SKM-1 (cell line): ENCODE data around the gene CHST15.

Experiments used
- DNase-seq: peaks from one replicate; lab custom pipeline; 2025; ENCODE audit not compliant: unreplicated experiment; lab: John Stamatoyannopoulos, UW

The CHST15 gene

DNA sequence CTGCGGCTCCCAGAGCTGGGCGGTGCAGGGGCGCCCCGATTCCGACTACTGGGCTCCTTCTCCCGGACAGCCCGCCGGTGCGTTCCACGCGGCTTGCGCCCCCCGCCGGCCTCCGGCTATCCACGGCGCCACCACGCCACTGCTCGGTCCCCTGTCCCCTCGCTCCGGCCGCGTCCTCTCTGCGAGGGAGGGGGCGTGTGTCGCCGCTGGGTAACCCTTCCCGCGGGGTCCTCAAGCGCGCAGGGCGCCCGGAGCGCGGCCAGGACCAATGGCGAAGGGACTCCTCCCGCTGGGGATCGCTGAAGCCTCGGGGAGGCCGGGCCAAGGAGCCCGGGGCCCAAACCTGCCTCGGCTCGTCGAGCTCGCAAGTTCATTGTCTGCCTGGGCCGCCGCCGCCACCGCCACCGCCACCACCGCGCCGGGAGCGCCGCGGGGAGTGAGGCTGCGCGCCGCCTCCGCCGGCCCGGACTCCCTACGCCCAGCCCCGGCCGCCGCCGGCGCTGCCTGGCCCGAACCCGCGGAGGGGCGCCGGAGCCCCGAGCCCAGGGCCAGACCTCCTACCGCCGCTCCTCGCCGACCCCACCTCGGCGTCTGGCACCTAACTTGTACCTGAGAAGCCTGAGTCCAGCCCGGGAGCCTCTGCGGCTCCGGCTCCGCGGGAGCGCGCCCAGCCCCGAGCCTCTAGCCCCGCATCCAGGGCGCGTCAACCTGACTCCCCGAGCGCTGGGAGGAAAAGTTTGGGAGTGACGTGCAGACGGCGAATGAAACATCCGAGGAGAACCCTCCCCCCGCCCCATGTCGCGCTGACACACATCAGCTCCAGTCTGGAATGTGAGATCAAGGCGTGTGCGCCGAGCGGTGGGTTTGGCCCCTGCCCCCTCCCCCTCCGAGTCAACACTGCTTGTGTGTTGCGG is at the start of gene CHST15:
TSS of gene CHST15 (minus strand) at position 739 of the 914 bp plus-strand sequence. CDS start 47,386 bp downstream, outside the sequence.
- no peak for DNase-seq

DNA sequence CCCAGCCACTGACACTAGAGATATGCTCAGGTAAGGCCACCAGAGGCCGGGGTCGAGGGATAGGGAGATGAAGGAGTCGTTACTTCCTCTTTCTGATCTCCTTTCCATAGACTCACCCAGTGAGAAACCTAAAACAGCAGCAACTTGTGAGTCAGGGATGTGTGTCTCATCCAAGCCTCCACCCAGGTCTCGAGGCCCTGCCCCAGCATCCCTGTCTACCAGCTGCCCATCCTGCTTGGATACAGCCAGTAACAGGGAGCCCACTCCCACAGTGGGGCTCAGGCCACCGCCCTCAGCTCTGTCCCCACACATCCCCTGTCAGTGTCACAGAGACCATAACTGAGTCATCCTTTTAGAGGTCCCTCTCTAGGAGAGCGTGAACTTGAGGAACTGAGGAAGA is 49.6 kb upstream of the CHST15 start:
- no peak for DNase-seq

DNA sequence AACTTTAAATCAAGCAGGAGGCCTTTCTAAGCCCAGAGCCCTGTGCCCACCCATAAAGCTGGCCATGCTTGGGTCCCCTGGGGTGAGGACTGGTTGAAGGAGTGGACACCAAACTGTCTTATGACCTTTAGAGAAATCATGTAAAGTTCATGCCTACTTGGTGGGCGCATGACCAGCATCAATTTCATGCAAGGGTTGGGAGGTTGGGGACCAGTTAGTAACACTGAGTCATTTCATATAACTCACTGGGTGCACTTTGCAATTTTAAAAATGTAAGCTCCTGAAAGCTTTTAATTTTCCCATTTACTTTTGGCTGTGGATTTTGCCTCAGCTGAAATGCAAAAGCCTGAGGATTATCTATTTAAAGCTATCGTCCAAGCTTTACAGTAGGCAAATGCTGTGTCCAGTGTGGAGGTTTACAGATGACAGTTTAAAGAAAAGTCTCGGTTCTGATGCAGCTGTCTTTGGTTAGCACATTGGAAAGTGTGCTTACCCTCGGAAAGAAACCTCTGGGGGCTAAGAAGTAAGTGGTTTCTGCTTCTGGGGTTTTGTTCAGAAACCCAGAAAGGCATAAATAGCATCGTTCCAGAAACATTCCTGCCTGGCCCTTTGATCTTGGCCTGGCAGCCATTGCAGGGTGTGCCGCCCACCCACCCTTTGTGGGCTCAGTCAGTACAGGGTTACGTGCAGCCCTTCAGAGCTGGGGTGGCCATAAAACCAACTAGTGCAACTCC is 48.8 kb upstream of the CHST15 start:
- DNase-seq = no peak

DNA sequence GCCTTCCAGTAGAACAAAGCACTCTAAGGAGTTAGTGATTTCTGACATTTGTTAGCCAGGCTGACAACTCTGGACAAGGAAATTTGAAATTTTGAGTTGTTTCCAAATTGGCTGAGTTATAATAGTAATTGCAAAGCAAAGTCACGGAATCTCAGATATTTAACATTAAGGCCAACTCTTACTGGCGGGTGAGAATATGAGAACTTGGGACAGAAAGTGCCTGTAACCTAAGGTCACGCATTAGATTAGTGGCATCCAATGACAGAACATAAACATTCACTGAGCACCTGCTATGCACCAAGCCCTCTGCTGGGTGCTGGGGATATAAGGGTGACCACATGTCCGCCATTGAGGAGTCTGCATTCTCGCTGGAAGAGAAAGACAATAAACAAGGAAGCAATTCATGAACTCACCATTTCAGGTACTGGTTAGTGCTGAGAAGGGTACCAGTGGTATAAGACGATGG is 45.5 kb upstream of the CHST15 start:
- no peak for DNase-seq

DNA sequence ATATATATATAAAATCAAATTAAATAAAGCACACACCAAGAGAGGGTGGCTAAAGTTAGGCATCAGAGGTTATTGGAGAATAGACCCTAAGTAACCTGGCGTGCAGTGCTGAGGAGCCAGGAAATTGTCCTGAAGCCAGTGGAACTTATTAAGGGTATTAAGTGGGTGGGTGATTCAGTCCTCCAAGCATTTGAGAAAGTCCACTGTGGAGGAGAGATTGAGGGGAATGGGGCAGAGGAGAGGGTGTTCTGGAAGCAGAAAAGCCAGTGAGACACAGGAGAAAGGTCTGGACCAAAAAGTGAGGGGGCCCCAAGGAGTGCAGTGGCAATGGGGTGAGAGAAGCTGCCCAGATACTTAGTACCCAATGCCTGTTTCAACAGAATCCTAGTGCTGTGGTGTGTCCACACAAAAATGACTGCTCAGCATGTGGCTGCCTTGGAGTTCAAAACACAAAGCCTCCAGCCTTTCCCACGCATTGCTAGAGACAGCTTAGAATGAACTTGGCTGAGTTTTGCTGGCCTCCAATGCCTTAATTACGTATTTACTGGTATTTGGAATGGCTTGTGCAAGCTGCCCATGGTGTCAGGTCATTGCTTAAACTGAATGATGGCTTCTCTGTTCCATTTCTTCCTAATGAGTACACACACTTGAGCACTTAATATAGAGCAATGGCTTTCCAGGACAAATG is 44.9 kb upstream of the CHST15 start:
- no peak for DNase-seq

- DNase-seq = no peak
These were observed 41.0 kb upstream of the CHST15 start for GRCh38 chr10:124134251-124134893.

GRCh38 chr10:124132876-124133275 is 39.5 kb upstream of the CHST15 start:
- no peak for DNase-seq

DNA sequence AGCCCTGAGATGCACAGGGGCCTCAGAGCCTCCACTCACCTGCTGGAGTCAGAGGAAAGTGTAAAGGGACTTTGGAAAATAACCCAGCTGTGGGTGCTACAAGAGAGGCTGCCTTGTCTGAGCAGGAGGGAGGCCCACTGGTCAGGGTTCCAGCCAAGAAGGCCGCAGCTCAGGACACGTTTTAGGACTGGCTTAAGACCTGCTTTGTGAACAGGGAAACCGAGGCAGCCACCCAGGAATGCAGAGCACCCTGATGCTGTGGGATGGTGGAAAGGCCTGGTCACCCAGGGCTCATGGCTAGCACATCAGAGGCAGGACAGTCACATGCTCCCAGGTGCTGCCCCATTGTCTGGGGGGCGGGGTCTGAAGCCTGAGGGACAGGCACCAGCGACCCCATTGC is 38.9 kb upstream of the CHST15 start:
- no peak for DNase-seq

DNA sequence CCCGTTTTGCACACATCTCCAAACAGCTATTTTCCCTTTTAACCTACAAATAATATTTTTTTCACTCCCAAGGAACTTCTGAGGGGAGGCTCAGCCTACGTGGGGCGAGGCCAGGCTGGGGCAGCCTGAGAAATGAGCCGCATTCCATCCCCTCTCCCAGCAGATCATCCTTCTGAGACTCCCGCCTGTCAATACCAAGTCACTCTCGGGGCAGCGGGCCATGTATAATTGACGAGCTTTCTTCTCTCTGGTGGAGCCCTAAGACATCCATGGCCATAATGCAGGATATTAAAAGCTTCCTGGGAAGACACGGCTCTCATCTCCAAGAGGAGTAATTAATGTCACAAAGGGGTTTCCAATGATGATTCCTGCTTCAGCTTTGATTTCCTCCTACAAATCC is 37.8 kb upstream of the CHST15 start:
- no peak for DNase-seq

DNA sequence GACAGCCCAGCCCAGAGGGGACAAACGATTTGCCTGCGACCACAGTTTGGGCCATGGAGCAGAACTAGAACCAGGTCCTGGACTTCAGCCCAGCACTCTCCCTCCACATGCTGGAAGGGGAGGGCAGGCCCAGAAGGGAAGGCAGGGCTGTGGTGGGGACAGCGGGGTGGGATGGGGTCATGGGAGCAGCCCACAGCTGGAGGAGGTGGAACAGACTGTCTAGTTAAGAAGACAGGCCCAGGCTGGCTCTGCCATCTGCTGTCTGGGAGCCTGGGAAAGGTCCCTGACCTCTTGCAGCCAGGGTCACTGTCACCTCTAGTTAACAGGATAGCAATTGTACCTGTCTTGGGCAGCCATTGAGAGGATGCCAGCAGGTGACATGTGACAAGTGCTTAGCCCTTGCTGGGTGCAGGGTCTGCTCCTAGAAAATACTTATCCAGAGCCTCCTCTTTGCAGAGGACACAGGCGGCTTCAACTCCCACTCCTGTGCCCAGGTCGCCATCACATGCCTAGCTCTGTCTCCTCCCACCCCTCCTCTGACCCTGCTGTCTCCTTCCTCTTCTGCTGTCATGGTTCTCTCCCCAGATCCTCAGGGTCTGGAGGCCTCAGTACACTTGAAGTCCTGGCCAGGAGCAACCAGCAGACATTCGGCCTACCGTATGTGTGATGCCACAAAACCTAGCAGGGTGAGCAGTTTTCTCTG is 37.0 kb upstream of the CHST15 start:
- no peak for DNase-seq

GRCh38 chr10:124129471-124129870 is 36.1 kb upstream of the CHST15 start:
- no peak for DNase-seq

GRCh38 chr10:124128811-124129145 is 35.4 kb upstream of the CHST15 start:
- no peak for DNase-seq

DNA sequence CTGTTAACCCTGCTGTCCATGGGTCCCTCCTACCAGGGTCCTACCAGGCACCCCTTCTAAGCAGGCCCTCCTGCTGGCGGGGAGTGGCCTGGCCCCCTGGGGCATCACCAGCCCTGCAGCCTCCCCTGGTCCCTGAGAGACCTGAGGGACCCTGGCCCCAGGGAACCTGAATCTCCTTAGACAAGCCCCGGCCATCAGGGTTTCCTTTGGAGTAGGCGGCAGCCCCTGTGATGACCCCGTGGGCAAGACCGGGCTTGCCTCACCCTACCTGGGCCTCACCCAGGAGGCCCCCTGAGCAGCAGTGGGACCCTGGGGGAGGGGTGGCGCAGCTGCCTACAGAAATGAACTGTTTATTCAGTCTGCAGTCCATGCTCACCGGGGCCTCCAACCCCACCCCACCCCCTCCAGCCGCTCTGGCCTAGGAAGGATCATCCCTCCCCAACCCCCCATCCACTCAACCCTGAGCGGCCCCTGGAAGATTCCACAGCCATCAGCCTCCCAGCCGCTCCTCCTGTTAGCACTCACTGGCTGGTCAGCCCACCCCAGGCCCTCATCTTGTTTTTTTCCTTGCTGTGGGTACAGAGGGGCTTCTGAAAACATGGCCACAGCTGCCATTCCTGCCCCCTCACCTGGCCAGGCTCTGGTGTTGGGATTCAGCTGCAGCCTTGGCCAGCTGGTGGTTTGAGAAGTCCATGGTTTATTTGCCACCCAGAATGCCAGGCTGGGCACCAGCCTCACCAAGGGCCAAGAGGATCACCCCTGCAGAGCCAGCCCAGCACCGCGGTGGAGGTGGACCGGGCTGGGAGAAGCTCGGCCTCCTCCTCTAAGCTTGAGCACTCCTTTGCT is 34.8 kb upstream of the CHST15 start:
- no peak for DNase-seq

- DNase-seq = no peak
These were observed 34.2 kb upstream of the CHST15 start for GRCh38 chr10:124127563-124127962.

DNA sequence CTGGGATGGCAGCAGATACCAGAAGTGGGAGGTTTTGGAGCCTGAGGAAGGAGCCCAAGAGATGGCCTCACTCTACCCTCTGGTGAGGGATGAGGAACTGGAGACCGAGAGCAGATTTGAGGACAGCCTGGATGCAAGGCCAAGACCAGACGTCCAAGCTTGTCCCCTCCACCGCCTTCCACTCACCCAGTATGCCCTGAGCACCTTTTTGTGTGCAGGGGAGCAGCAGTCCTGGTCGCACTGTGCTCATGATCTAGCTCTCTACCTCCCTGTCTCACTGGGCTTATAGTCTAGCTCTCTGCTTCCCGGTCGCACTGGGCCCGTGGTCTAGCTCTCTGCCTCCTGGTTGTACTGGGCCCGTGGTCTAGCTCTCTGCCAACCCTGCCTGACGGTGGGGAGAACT is 33.6 kb upstream of the CHST15 start:
- no peak for DNase-seq

DNA sequence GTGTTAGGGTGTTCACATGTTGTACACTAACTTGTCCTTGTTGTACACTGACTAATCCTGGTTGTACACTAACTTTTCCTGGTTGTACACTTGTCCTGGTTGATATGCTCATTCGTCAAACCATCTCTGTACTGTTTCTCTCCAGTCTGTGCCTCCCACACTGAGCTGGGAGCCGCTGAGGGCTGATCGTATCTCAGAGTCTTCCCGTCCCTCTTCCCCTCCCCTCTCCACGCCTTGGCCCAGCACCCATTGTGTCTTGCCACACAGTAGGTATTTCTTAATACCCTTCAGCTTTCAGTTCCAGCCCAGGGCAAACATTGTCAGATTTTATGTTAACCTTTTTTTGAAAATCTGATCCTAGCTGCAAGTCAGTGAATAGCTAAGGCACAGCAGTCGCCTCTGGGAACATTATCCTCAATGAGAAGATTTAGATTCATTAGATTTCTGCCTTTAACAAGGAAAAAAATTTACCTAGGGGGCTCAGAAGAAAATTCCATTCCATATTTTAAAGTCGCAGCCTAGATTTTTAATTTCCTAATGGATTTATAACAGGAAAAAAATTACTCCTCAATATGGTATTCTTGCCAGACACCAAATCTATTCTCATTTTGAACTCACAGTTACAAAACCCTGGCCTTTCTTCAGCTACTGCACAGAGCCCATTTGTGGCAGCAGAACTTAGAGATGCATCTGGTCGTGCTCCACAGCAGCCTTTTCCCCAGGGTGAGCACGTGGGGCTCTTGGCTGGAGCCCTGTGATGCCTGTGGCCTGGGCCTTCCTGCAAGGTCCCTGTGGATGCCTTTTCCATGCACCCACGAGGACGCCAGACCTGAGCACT is 33.0 kb upstream of the CHST15 start:
- no peak for DNase-seq

- DNase-seq = no peak
These were observed 32.1 kb upstream of the CHST15 start for GRCh38 chr10:124125305-124126116.

GRCh38 chr10:124124769-124125161 is 31.4 kb upstream of the CHST15 start:
- DNase-seq = no peak
